ENCODE results near the gene DENND1B. TPM values are rescaled to one million over a fixed set of nuclear protein-coding genes. Genes with fewer than 3 reads are reported as not detected.

DENND1B gene
- total and polyA plus RNA-seq, 2 of the 13 experiments (the other 11 are each of a cell fraction or from before 2014, with no cell fraction given), result 2.6 to 5.7 TPM

GRCh38 chr1:197775282-197776262 is at the start of gene DENND1B (continued):
- TF ChIP-seq ZFP91 (CRISPR knock-in tag; IDR thresholded peaks at IDR 0.05; ENCODE audit: borderline replicate concordance) (peak; percentile 56; the same call in 1 of the 2 replicates), ARID2 (CRISPR knock-in tag; IDR thresholded peaks at IDR 0.05; ENCODE audit: borderline replicate concordance) (peak; percentile 72; the same call in 1 of the 2 replicates), MXI1 (IDR thresholded peaks at IDR 0.05; ENCODE audit: borderline replicate concordance, low read depth, low read length) (peak; percentile 19; the same call in 1 of the 3 replicates), NONO (IDR thresholded peaks at IDR 0.05) (no peak), NONO (CRISPR knock-in tag; conservative IDR thresholded peaks at IDR 0.05) (peak; percentile 12; the same call in 1 of the 2 replicates), ZNF274 (CRISPR knock-in tag; IDR thresholded peaks at IDR 0.05) (peak; percentile 34; the same call in 1 of the 2 replicates), NFATC3 (CRISPR knock-in tag; IDR thresholded peaks at IDR 0.05) (no peak), FOSL1 (CRISPR knock-in tag; IDR thresholded peaks at IDR 0.05; ENCODE audit: borderline replicate concordance) (no peak), PATZ1 (CRISPR knock-in tag; IDR thresholded peaks at IDR 0.05) (0 out of 2 replicates have a peak, but pooled peaks have one; percentile 11), ZNF326 (CRISPR knock-in tag; IDR thresholded peaks at IDR 0.05; ENCODE audit: borderline replicate concordance) (no peak), ZNF782 (CRISPR knock-in tag; IDR thresholded peaks at IDR 0.05; ENCODE audit: borderline replicate concordance) (peak; percentile 25), CENPX (CRISPR knock-in tag; IDR thresholded peaks at IDR 0.05) (no peak), TEAD3 (CRISPR knock-in tag; optimal IDR thresholded peaks at IDR 0.05; ENCODE audit: borderline replicate concordance) (peak; percentile 15), MYNN (CRISPR knock-in tag; IDR thresholded peaks at IDR 0.05; ENCODE audit: low read depth) (no peak), ZNF446 (CRISPR knock-in tag; IDR thresholded peaks at IDR 0.05) (peak; percentile 46; the same call in 1 of the 2 replicates), ZNF616 (CRISPR knock-in tag; IDR thresholded peaks at IDR 0.05; ENCODE audit: low read depth) (no peak), ZNF333 (CRISPR knock-in tag; IDR thresholded peaks at IDR 0.05; ENCODE audit: borderline replicate concordance) (0 out of 2 replicates have a peak, but pooled peaks have one; percentile 23), SRSF4 (IDR thresholded peaks at IDR 0.05; ENCODE audit: low read depth, low read length, poor library complexity, severe bottlenecking) (no peak)
